K562 (cell line): Measurements from ENCODE around the gene IGLON5. TPM values are rescaled to one million over a fixed set of nuclear protein-coding genes. Genes with fewer than 3 reads are reported as not detected.

ENCODE experiments used
- CCAR2 ChIP-seq: fragments of 200-400 bp; formaldehyde crosslinking; IDR thresholded peaks from 2 replicates; pipeline ENCODE4 v1.6.1; 2017; ENCODE audit warnings: mild to moderate bottlenecking, low read depth, low read length
- NFIX ChIP-seq: fragments of 250-450 bp; sonication (Bioruptor Pico); IDR thresholded peaks from 2 replicates; pipeline ENCODE4 v1.4.0; 2020; ENCODE audit warnings: low read depth, mild to moderate bottlenecking, moderate library complexity
- ZNF318 ChIP-seq, 2 experiments: fragments of 450-650 bp; IDR thresholded peaks; 2 replicates each; pipeline ENCODE4 v1.6.1; 2016; ENCODE audit warnings: mild to moderate bottlenecking in 2 of 2, borderline replicate concordance in 1 of 2, low read depth in 1 of 2, moderate library complexity in 1 of 2
- polyA plus RNA-seq, 8 experiments: library from polyadenylated mRNA; depleted of rRNA in 4 of 8; stranded (reverse) in 5 of 8; unstranded in 3 of 8; fragments of >200 nt; fragmentation: Nextera tagmentation in 2 of 8; fragmentation: Illumina TruSeq in 1 of 8; extraction: Ambion mirVana in 2 of 8; extraction: Trizol in 1 of 8; gene quantifications; 2 replicates each; pipeline versions ENCODE4 v1.2.1 to v1.2.3, GENCODE V29; 2011 to 2014; ENCODE audit warnings: inconsistent platforms in 1 of 8, missing spikeins in 1 of 8
- total RNA-seq, 7 experiments: library from RNA; depleted of rRNA in 6 of 7; stranded (reverse); fragments of >200 nt in 6 of 7; fragmentation: Illumina TruSeq in 2 of 7; extraction: Trizol in 2 of 7; gene quantifications; 2 replicates each; pipeline versions ENCODE4 v1.2.1 to v1.2.3, GENCODE V29; 2011 to 2021; ENCODE audit warnings: low replicate concordance in 1 of 7

The IGLON5 gene
- total and polyA plus RNA-seq, 9 of the 15 experiments (the other 6 are each of a cell fraction or from before 2014, with no cell fraction given): 0.03 to 0.22 (median 0.14) TPM; not detected in 2

DNA sequence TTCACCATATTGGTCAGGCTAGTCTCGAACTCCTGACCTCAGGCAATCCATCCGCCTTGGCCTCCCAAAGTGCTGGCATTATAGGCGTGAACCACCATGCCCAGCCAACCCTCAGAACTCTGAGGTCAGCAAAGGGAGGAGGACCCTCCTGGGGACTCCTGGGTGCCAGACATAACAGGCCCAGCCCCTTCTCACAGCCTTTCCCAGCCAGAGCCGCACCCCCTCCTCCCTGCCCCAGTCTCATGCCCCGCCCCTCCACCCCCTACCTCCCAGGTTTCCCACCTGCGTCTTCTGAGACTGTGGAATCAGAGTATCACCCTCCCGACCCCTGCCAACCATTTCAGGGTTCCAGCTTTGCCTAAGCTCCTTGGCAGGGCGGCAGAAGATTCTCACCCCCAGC, 5.2 kb downstream of the IGLON5 start (continued):
- TF ChIP-seq ZNF318 (IDR thresholded peaks at IDR 0.05; ENCODE audit: borderline replicate concordance in 1 of 2, low read depth in 1 of 2): no peak
- TF ChIP-seq CCAR2: no peak
- no peak for TF ChIP-seq NFIX
